Thoracic aorta (tissue), 2 donors: Measurements from ENCODE around the gene SNAP91. TPM values are rescaled to one million over a fixed set of nuclear protein-coding genes. Genes with fewer than 3 reads are reported as not detected.

Experiments
- ATAC-seq: fragments of 150-250 bp; one replicate; pipeline ENCODE4 v1.8.0; 2017; ENCODE audit warnings: low read depth; ENCODE audit not compliant: insufficient number of reproducible peaks, low FRiP score
- DNase-seq: peaks from one replicate; pipeline ENCODE4 v3.0.0-alpha.2; 2020; ENCODE audit warnings: low spot score
- H3K27ac ChIP-seq, 2 donors: fragments of 200-600 bp; sonication (generic); 1 replicate in 1 of 2; 2 replicates in 1 of 2; pipeline ENCODE4 v1.5.1; 2016; ENCODE audit warnings: mild to moderate bottlenecking in 2 of 2, moderate library complexity in 2 of 2
- H3K27me3 ChIP-seq: fragments of 200-600 bp; sonication (generic); replicated peaks from 2 replicates; pipeline ENCODE4 v1.6.0; 2016; ENCODE audit warnings: mild to moderate bottlenecking; ENCODE audit not compliant: insufficient read depth
- H3K36me3 ChIP-seq: fragments of 200-600 bp; sonication (generic); one replicate; pipeline ENCODE4 v1.5.1; 2016
- H3K4me1 ChIP-seq, 2 donors: fragments of 200-600 bp; sonication (generic); 1 replicate in 1 of 2; 2 replicates in 1 of 2; pipeline versions ENCODE4 v1.5.1 to v1.6.0; 2016; ENCODE audit warnings: low read depth in 2 of 2, mild to moderate bottlenecking in 1 of 2; ENCODE audit not compliant: control insufficient read depth in 1 of 2
- H3K4me3 ChIP-seq: fragments of 200-600 bp; sonication (generic); 2 replicates; pipeline ENCODE4 v1.5.1; 2016; ENCODE audit warnings: mild to moderate bottlenecking
- H3K9me3 ChIP-seq: fragments of 200-600 bp; sonication (generic); 2 replicates; pipeline ENCODE4 v1.5.1; 2016
- total RNA-seq, 2 donors: library from RNA; depleted of rRNA; stranded (reverse); fragments of >200 nt; gene quantifications; one replicate each; pipeline versions ENCODE4 v1.1.0 to v1.2.3, GENCODE V29; 2016
- TF ChIP-seq, protein P1 (sequence below): fragments of 200-600 bp; sonication (generic); IDR thresholded peaks from one replicate; pipeline ENCODE4 v1.5.1; 2019; ENCODE audit warnings: antibody characterized with exemption

SNAP91 gene
- total RNA-seq, 2 donors from 2014 or later, result 3.0 TPM

DNA sequence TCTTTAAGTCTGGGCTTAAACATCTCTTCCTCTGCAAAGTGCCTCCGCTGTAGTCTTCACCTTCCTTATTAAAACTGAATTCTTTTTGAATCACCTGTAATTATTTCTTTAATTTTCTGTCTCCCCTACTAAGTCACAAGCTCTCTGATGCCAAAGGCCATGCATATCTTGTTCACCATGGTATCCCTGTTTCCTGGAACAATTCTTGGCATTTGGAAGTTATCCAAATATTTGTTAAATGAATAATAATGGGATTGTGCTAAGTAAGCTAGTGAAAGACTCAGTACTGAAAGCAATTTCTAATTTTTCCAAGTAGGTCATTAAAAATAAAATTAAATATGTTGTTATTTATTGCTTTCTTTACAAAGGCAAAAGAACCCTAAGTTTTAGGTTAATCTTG lies 12.2 kb downstream of the SNAP91 start:
- ATAC-seq (no peak), DNase-seq (no peak)
- Histone ChIP-seq H3K9me3 (no peaks in the 10 kb centered on the region), H3K4me1 (no peaks in the 10 kb centered on the region), H3K27me3 (no peaks in the 10 kb centered on the region), H3K27ac (no peak overlapping the region), H3K36me3 (no peaks in the 10 kb centered on the region), H3K4me3 (no peak overlapping the region)
- TF ChIP-seq, protein P1, sequence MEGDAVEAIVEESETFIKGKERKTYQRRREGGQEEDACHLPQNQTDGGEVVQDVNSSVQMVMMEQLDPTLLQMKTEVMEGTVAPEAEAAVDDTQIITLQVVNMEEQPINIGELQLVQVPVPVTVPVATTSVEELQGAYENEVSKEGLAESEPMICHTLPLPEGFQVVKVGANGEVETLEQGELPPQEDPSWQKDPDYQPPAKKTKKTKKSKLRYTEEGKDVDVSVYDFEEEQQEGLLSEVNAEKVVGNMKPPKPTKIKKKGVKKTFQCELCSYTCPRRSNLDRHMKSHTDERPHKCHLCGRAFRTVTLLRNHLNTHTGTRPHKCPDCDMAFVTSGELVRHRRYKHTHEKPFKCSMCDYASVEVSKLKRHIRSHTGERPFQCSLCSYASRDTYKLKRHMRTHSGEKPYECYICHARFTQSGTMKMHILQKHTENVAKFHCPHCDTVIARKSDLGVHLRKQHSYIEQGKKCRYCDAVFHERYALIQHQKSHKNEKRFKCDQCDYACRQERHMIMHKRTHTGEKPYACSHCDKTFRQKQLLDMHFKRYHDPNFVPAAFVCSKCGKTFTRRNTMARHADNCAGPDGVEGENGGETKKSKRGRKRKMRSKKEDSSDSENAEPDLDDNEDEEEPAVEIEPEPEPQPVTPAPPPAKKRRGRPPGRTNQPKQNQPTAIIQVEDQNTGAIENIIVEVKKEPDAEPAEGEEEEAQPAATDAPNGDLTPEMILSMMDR, result no peak

- TF ChIP-seq, protein P1, result no peak
- Histone ChIP-seq H3K4me1 (no peaks in the 10 kb centered on the region), H3K9me3 (no peaks in the 10 kb centered on the region), H3K4me3 (no peak overlapping the region), H3K36me3 (no peaks in the 10 kb centered on the region), H3K27me3 (no peaks in the 10 kb centered on the region), H3K27ac (no peak overlapping the region)
- DNase-seq (no peak), ATAC-seq (no peak)
Observed at GRCh38 chr6:83685481-83685880, 23.4 kb downstream of the SNAP91 start.

- Histone ChIP-seq H3K36me3 (no peaks in the 10 kb centered on the region), H3K27me3 (no peaks in the 10 kb centered on the region), H3K27ac (no peak overlapping the region), H3K4me1 (no peaks in the 10 kb centered on the region), H3K4me3 (no peak overlapping the region), H3K9me3 (no peaks in the 10 kb centered on the region)
- no peak for DNase-seq
- no peak for ATAC-seq
- TF ChIP-seq, protein P1, result no peak
Observed at GRCh38 chr6:83677791-83678190, 31.1 kb downstream of the SNAP91 start.

DNA sequence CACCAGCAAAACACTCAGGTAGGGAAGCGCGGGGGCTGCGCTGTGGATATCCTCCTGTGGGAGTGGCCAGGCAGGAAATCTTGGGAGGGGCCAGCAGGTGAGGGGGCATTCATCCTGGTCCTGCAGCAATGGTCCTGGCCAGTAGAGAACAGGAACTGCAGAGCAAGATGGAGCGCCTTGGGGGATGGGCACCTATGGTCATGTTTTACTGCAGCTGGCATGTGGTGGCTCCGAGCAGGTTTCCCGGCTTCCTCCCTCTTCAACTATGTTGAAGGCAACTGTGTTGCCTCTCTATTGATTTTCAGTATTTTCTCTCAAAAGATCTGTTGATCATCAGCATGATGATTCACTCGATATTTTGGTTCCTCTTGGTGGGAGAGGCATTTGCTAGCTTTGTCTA lies 70.9 kb downstream of the SNAP91 start:
- H3K9me3 ChIP-seq, result no peaks in the 10 kb centered on the region
- no peaks in the 10 kb centered on the region for H3K27me3 ChIP-seq
- no peak overlapping the region for H3K27ac ChIP-seq
- TF ChIP-seq, protein P1, result no peak
- H3K36me3 ChIP-seq, result no peaks in the 10 kb centered on the region
- ATAC-seq (no peak), DNase-seq (no peak)
- no peaks in the 10 kb centered on the region for H3K4me1 ChIP-seq
- H3K4me3 ChIP-seq, result no peak overlapping the region

GRCh38 chr6:83636800-83637199 lies 72.1 kb downstream of the SNAP91 start:
- DNase-seq (no peak), ATAC-seq (no peak)
- TF ChIP-seq, protein P1, result no peak
- no peak overlapping the region for H3K27ac ChIP-seq
- H3K4me1 ChIP-seq, result no peaks in the 10 kb centered on the region
- no peak overlapping the region for H3K4me3 ChIP-seq
- no peaks in the 10 kb centered on the region for H3K36me3 ChIP-seq
- H3K27me3 ChIP-seq, result no peaks in the 10 kb centered on the region
- H3K9me3 ChIP-seq, result no peaks in the 10 kb centered on the region
